ENCODE data around the gene PHOX2A.

Gene PHOX2A

GRCh38 chr11:72251614-72252013 is 7.6 kb upstream of the PHOX2A start:
- intact Hi-C loops (cut with DNase I): no loop called here
- no peak for DNase-seq

- intact Hi-C loops (cut with DNase I): no loop called here
- peak in 1 of 42 donors; percentile 11 for DNase-seq
Measured at GRCh38 chr11:72250661-72251464, 6.9 kb upstream of the PHOX2A start.

GRCh38 chr11:72249961-72250360 is 6.0 kb upstream of the PHOX2A start:
- peak in 1 of 42 donors; percentile 11 for DNase-seq
- intact Hi-C loops (cut with DNase I): no loop called here

- peak in 1 of 42 donors; percentile 10 for DNase-seq
- intact Hi-C loops (cut with DNase I): no loop called here
Measured at GRCh38 chr11:72247584-72247983, 3.6 kb upstream of the PHOX2A start.

GRCh38 chr11:72245263-72245816 is 1.4 kb upstream of the PHOX2A start:
- intact Hi-C loops (cut with DNase I): no loop called here
- no peak for DNase-seq

- intact Hi-C loops (cut with DNase I): no loop called here
- no peak for DNase-seq
Measured at GRCh38 chr11:72244361-72245262, 636 bp upstream of the PHOX2A start.

GRCh38 chr11:72243173-72244059 is 560 bp downstream of the PHOX2A start:
- intact Hi-C loops (cut with DNase I): no loop called here
- peak in 2 of 42 donors; percentile 16 to 21 for DNase-seq

GRCh38 chr11:72242141-72242540 is 1.8 kb downstream of the PHOX2A start:
- no peak for DNase-seq
- intact Hi-C loops (cut with DNase I): no loop called here

- intact Hi-C loops (cut with DNase I): no loop called here
- DNase-seq: peak in 1 of 42 donors; percentile 9
Measured at GRCh38 chr11:72241291-72241781, 2.6 kb downstream of the PHOX2A start.

- intact Hi-C loops (cut with DNase I): no loop called here
- DNase-seq: peak in 2 of 42 donors; percentile 26 to 36
Measured at GRCh38 chr11:72240461-72241290, 3.3 kb downstream of the PHOX2A start.

- intact Hi-C loops (cut with DNase I): no loop called here
- DNase-seq: peak in 8 of 42 donors; percentile 14 to 59 (median 34)
Measured at GRCh38 chr11:72239849-72240460, 4.0 kb downstream of the PHOX2A start.

- intact Hi-C loops (cut with DNase I): no loop called here
- DNase-seq: peak in 6 of 42 donors; percentile 12 to 51 (median 36)
Measured at GRCh38 chr11:72239313-72239848, 4.6 kb downstream of the PHOX2A start.

GRCh38 chr11:72238492-72239312 is 5.3 kb downstream of the PHOX2A start:
- intact Hi-C loops (cut with DNase I): no loop called here

GRCh38 chr11:72238040-72238450 is 5.9 kb downstream of the PHOX2A start:
- DNase-seq: peak in 26 of 42 donors; percentile 35 to 78 (median 52)
- intact Hi-C loops (cut with DNase I): no loop called here

More at GRCh38 chr11:72238492-72239312, 5.3 kb downstream of the PHOX2A start:
- DNase-seq: peak in 3 of 42 donors; percentile 29 to 40 (median 35)

GRCh38 chr11:72237112-72237931 is 6.7 kb downstream of the PHOX2A start:
- intact Hi-C loops (cut with DNase I): no loop called here
- peak in 4 of 42 donors; percentile 21 to 32 (median 24) for DNase-seq
